Measurements from ENCODE around the gene SULT4A1.
"Not testable (repeated sequence)": the region's sequence is repeated elsewhere in the genome, so short reads cannot be mapped to it uniquely, and the experiment has no call there.

SULT4A1 gene, protein sequence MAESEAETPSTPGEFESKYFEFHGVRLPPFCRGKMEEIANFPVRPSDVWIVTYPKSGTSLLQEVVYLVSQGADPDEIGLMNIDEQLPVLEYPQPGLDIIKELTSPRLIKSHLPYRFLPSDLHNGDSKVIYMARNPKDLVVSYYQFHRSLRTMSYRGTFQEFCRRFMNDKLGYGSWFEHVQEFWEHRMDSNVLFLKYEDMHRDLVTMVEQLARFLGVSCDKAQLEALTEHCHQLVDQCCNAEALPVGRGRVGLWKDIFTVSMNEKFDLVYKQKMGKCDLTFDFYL

DNA sequence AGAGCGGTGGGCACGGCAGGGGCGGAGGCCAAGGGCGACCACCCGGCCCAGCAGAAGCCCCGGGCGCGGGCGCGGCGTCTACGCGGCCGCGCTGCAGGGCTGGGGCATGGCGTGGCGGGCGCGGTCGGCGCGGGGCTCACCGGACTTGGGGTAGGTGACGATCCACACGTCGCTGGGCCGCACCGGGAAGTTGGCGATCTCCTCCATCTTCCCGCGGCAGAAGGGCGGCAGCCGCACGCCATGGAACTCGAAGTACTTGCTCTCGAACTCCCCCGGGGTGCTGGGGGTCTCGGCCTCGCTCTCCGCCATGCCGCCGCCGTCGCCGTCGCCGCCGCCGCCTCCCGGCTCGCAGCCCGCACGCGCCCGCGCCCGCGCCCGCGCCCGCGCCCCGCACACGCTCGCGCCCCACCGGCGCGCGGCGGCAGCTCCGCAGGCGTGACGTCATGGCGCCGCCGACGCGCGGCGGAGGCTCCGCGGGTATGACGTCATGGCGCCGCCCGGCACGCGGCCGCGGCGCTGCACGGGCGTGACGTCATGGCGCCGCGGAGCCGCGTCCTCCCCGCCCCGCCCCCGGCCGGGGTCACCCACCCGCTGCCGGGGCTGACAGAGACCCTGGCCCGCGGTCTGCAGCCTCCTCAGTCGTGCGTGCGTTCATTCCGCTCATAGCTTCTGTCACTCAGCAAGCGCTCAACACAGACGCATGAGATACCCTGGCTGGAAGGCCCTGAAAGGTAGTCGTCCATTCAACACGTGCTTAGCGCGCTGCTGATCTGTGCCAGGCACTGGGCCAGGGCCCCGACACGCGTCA is at the start of gene SULT4A1:
TSS of gene SULT4A1 (minus strand) at position 440 of the 808 bp plus-strand sequence. CDS start at position 309, 131 bp downstream.
- peak in 1 of 2 experiments; percentile 83 for DNase-seq

DNA sequence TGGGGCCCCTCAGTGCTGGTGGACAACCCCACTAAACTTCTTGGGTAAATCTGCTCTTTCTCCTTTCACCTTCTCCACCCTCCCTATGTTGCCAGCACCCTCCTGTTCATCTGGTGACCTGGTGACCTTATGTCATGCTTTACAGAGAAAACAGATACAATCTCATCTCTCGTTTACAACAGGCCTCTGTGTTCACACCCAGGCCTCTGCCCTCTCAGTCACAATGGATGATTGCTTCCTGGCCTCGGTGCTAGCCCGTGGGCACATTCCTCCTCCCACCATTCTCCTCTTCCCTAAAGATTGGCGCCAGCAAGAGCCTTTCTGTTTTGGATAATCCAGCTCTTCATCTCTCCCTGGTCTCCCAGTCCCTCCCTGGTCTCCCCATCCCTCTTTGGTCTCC is 49.0 kb upstream of the SULT4A1 start:
- DNase-seq: no peak

DNA sequence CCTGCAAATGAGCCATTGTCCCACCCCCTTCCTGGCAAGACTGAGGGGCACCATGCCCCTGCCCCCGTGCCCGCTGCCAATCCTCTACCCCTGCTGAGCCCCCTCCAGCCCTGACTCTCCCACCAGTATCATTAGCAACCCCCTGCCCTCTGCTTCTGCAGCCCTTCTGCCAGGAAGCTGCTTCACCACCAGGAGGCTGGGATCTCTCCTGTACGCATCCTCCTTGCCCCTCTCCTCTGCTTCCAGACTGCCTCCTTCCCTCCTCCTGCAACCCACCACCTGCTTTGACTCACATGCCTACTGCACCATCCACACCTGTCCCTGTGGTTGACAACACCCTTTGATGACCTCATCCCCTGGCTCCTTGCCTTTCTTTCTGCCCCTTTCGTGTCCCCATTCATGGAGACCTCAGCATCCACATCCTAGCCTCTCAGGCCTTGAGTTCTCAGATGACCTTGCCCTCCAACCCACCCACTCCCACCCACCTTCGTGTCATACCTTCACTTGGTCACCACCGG is 47.9 kb upstream of the SULT4A1 start:
- no peak for DNase-seq

DNA sequence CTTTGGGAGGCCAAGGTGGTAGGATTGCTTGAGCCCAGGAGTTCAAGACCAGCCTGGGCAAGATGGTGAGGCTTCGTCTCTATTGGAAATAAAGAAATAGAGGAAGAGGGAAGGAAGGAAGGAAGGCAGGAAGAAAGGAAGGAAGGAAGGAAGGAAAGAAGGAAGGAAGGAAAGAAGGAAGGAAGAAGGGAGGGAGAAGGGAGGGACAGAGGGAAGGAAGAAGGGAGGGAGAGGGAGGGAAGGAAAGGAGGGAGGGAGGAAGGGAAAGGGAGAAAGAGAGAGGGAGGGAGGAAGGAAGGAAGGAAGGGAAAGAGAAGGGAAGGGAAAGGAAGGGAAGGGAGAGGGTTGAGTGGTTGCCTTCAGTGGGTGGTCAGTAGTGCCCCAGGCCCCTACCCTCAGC is 47.4 kb upstream of the SULT4A1 start:
- no peak for DNase-seq

DNA sequence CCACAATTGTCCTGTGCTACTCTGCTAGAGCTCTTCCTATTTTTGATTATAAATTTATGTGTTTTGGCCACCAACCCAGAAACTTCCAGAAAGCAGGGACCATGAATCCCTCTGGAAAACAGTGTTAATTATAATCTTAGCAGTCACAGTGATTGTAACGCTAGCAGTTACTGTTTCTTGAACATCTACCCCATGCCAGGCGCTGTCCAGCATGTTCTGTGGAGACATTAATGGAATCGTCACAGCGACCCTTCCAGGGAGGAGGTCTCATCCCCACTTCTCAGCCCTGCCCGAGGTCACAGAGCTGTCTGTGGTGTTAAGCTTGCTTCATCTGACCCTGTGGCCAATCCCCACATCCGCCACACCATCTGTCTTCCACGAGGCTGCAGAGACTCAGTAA is 43.4 kb upstream of the SULT4A1 start:
- DNase-seq: no peak

DNA sequence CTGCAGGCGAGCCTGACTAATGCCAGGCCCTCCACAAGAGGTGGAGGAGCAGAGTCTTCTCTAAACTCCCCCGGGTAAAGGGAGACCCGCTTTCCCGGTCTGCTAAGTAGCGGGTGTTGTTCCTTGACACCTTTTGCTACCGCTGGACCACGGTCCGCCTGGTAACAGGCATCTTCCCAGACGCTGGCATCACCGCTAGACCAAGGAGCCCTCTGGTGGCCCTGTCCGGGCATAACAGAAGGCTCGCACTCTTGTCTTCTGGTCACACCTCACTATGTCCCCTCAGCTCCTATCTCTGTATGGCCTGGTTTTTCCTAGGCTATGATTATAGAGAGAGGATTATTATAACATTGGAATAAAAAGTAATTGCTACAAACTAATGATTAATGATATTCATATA is 42.1 kb upstream of the SULT4A1 start:
- DNase-seq: not testable (repeated sequence)

DNA sequence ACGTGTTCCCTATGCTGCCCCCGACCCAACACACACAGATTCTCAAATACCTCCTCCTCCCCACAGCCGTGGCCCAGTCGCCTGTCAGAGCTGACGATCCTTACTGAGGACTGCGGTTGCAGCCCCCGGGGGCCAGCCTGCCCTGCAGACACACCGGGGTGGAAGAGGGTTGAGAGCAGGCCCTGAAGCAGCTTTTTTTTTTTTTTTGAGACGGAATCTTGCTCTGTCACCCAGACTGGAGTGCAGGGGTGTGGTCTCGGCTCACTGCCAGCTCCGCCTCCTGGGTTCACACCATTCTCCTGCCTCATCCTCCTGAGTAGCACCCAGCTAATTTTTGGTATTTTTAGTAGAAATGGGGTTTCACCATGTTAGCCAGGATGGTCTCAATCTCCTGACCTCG is 40.7 kb upstream of the SULT4A1 start:
- DNase-seq: not testable (repeated sequence)

DNA sequence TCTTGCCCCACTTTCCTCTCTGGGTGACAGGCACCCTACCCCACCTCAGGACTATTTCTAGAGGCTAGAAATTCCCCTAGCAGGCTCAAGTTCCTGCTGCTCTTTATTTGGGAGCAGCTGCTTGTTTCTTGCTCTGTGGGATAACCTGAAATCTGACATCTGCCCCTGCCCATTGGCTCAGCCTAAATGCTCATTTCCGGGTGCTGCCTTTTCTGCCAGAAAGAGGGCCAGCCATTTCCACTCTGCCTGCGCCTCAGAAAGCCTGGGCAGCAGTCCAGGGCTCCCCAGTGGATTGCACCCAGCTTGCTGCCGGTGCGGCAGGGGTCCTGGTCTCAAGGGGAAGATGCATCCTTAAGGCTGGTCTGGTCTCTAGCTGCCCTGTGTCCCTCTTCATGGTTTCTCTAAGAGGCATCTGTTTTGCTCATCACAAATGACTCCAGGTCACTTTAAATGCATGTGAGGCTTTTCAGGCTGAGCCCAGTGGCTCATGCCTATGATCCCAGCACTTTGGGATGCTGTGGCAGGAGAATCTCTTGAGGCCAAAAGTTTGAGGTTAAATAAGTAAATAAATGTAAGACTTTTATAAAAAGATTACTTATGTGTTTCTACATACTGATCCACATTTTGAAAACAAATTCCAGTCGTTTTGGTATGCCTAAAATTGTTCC is 39.8 kb upstream of the SULT4A1 start:
- DNase-seq: no peak

DNA sequence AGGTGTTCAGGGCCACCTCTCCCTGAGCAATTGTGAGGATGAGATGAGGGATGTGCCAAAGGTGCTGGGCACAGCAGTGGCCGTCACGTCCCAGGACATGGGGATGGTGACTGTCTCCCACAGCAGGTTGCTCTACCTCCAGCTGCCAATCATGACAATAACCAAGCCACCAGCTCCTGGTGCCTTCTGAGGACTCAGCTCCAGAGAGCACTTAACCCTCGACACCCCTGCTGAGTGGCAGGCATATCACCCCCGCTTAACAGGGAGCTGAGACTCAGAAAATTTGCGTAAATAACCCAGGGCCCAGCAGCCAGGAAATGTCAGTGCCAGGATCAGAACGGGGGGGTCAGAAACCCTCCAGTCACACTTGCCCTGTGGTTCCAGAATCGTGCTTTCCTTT is 37.9 kb upstream of the SULT4A1 start:
- DNase-seq: no peak

DNA sequence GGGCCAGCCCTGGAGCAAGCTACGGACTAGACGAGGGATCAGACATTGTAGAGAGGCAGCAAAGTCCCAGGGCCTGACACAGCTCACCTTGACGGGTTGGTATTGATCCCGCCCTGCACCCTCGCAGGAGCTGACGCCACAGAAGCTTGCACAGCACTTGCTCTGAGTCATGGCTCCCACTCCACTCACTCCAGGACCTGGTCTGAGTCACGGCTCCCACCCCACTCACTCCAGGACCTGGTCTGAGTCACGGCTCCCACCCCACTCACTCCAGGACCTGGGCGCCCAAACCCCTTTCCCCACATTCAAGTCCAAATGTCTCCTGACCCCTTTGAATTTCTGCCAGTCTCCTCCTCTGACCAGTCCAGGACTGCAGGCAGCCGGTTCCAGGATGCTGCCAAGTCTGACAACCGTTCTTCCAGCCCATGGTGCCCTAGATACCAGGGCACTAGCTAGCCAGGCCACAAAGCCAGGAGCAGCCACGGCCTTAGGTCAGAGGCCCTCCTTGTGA is 35.5 kb upstream of the SULT4A1 start:
- DNase-seq: no peak

DNA sequence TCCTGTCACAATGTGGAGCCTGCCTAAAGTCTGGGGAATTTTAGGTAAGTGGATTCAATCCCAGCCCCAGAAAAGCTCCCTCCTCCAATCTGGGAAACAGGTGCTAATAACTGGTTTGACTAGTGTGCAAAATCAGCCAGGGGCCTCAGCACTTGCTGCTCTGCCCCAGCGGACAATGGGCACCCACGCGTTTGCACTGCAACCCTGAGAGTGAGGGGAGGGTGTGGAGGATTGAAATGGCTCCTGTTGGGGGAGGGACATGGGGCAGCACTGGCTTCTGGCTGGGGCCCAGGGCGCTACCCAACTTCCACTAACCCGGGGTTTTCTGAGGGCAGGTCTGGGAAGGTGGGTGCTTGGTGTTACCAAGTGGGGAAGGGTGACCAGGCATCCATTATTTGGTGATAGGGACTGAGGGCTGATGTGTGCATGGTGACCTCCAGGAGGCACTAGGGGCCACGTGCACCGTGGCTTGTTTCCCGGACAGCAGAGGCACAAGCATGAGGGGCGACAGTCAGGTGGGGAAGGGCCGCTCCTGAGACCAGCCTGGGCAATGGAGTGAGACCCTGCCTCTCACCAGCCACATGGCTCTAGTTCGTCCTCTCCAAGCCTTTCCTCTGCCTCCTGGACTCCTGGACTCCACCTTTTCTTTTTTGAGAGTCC is 33.8 kb upstream of the SULT4A1 start:
- DNase-seq: no peak

DNA sequence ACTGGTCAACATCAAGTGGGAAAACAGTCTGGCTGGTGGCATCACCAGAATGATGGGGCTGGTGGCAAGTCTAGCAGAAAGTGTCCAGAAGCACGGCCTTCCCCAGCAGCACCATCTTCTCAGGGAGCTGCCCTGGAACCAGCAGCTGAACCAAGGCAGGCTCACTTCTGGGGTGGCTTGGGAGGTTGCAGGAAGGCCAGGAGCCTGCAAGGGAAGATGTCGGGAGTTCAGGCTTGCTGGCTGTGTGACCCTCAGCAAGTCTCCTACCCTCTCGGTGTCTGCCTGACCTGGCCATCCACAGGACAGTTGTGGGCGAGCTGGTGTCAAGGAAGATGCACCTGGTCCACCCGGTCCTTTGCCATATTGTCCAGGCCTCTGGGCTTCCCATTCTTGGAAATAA is 31.8 kb upstream of the SULT4A1 start:
- DNase-seq: no peak

DNA sequence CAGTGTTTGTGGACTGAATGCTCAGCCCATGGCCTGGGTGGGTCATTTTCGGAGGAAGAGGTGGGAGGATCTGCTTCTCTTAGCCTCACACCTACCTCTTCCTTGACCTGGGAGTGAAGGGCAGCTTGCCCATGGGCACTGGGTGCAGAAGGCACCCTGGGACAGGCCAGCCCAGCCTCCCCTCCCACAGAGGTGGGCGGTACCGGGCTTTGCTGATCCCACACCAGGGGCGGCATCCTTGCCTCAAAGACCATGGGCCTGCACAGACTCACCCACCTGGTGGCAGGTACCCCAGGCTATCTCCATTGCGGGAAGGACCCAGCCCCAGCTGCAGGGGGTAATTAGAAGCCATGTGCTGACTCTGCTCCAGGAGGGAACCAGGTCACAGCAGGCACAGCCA is 31.0 kb upstream of the SULT4A1 start:
- DNase-seq: no peak

DNA sequence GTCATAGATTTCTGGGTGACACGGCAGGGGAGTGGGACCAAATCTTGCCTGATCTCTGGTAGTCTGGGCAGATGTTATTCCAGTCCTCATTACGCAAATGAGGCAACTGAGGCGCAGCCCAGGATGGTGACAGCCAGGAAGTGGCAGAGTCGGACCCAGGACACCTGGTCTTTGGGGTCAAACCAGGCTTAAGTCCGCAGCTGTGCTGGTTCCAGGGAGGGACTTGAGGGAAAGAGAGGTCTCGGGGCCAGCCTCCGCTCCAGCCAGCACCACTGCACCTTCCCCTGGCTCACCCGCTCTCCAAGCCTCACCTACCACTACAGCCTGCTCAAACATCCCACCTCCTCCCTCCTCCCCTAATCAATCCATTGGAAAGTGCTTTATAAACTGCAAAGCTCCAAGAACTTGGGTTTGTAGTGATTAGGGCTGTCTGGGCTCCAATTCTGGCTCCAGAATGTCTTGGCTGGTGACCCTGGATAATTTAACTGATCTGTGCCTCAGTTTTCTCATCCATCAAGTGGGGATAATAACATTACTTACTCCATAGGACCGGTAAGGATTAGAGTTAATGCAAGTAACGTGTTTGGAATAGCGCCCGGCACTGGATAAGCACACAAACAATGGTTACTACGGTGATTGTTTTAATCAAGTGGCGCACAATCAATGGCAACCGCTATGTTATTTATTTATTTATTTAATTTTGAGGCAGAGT is 30.0 kb upstream of the SULT4A1 start:
- no peak for DNase-seq

DNA sequence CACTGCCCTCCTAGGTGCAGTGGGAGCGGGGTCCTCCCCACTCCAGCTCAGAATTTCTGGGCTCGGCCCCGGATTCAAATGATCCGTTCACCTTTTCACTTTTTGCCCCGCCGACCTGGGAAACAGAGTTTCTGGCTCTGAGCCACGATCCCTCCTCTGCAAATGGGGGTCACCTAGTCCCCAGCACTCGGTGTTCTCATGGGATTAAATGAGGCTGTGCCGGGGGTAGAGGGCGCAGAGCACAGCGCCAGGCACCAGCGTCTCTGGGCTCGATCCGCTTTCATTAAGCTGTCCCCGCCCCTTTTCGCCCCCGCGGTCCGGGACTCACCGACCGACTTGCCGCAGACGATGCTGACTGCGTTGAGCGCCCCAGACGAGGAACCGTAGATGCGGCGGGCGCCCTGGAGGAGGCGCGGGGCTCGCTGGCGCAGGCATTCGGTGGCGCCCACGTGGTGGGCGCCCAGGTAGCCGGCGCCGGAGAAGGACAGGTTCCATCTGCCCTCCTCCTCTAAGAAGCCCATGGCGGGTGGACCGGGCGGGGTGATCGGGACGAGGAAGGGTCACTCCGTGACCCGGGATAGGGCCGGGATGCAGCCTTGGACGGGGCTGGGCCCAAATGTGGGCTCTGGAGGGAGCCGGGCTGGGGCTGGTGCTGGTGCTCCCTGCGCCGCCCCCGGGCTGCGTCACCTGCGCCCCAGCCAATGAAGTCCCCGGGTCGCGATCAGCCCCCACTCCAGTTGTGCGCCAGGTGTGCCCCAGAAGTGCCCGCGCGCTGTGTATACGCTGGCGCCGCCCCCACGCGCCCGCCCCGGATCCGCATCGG is 29.3 kb upstream of the SULT4A1 start, which contains the start of gene PNPLA5:
TSS of gene PNPLA5 (minus strand) at position 654 of the 823 bp plus-strand sequence. CDS start at position 521, 133 bp downstream.
- DNase-seq: no peak

DNA sequence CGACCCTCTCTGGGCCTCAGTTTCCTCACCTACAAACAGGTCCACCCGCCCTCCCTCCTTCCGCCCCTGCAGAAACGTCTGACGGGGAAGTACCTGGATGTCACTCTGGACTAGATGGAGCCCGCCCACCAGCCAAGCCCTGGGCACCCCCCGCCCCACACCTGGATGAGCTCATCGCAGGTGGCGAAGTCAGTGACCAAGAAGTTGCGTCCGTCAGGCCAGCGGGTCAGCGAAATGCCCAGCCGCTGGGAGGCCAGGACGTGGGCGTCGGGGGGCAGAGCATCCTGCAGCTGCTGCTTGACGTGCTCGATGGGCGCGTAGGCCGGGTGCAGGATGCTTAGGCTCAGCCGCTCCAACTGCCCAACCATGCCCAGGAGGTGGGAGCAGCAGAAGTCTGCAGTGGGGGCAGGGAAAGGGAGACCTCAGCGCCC is 28.6 kb upstream of the SULT4A1 start:
- no peak for DNase-seq

DNA sequence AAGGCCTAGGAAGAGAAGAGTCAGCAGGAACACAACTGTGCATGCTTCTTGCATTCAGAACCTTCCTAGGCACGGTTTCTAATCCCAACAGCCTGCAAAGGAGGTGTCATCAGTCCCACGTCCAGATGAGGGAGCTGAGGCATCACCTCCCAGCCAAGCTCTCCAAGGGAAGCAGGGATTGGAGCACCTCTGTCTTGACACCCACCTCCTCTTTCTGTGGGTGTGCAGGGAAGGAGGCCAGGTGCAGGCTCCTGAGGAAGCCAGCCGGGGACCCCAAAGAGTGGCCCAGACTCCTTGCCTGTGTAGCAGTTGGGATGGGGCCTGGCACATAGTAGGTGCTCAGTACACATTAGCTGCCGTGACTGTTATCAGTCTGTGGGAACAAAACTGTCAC is 27.5 kb upstream of the SULT4A1 start:
- no peak for DNase-seq

DNA sequence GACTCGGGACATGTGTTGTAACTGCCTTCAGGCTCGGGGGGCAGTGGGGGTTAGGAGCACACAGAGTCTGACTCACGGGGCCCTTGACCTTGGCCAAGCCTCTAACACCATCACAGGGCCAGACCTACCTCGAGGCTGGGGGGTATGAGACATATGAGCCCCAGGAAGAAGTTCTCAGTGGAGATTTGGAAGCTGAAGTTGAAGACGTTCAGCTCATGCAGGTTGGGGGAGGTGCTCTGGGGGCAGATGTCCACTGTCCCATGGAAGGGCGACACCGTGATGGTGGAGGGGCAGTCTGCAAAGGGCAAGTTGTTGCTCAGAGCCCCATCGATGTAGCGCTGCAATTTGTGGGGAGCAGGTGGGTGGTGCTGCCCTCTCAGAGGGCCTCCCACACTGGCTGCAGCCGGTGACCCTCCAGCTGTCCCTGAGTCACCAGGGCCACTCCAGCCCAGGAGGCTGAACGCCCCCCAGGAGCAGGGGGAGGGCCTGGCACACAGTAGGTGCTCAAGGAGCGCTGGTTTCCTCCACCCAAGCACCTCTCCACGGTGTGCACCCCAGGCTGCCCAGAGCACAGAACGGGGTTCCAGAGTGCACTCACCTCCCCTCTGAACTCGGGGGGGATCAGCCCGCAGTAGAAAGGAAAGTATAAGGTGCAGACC is 27.0 kb upstream of the SULT4A1 start:
- DNase-seq: no peak

DNA sequence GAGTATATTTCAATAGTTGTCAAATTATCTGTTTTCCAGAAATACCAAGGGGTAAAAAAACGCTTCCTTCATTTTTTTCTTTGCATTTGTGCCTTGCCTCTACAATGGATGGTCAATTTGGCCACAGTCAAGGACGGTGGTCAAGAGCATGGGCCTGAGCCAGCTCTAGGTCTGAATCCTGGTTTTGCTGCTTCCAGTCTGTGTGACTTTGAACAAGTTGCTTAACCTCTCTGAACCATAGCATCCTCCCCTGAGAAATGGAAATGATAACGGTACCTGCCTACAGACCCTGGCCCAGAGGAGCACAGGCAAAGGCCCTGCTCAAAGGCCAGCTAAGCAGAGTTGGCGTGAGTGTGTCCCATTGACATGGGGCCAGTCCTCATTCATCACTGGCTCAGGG is 26.4 kb upstream of the SULT4A1 start:
- DNase-seq: no peak

DNA sequence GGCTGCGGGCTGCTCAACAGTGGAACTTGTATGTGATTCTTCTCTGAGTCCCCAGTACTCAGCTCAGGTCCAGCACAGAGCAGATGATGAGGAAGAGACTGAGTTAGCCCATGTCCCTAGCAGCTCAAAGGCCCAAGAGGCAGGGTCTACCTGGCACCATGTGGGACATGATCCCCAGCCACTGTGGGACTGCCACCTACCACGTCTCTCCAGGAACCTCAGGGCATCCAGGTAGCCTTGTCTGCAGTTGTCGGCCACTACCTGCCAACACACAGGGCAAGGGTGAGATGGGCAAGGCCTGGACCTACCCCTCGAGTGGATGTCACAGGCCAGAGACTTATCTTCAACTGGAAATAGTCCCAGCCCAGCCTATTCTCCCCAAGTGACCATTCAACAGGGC is 25.1 kb upstream of the SULT4A1 start:
- no peak for DNase-seq

DNA sequence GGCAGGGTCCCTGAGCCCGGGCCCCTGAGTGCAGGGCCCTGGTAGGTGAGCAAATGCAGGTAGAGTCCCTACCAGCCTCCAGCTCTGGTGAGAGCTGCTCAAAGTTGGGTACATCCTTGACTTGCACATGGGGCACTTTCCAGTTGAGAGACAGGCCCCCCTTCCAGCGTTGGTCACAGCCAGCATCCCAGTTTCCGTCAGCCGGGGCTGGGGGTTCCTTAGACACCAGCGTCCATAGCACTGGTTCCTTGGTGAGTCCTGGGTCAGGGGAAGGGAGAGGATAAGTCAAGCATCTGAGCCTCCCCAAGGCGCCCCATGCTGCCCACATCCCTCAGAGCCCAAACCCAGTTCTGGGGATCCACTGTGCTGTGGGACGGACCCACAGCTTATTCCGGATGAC is 23.9 kb upstream of the SULT4A1 start:
- DNase-seq: no peak

Measured in NCI-H446 (cell line).